Measurements from ENCODE around the gene KBTBD8.

DNA sequence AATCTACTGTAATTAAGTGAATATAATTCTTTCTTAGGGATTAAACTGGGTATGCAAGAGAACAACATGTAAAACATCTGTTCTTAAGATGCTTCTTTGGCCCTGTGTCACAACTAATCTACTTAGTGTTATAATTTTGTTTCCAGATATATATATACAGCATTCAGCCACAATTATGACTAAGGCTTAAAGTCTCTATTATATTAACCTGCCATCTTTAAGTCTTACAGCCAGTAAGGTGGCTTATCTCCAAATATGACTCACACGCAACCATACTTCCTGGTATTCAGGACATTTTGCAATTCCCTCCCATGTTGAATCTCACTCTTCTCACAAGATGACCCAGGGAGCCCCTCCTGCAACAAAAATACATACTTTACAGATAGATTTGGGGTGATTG lies 6.6 kb upstream of the KBTBD8 start:
- TF ChIP-seq, protein P1, sequence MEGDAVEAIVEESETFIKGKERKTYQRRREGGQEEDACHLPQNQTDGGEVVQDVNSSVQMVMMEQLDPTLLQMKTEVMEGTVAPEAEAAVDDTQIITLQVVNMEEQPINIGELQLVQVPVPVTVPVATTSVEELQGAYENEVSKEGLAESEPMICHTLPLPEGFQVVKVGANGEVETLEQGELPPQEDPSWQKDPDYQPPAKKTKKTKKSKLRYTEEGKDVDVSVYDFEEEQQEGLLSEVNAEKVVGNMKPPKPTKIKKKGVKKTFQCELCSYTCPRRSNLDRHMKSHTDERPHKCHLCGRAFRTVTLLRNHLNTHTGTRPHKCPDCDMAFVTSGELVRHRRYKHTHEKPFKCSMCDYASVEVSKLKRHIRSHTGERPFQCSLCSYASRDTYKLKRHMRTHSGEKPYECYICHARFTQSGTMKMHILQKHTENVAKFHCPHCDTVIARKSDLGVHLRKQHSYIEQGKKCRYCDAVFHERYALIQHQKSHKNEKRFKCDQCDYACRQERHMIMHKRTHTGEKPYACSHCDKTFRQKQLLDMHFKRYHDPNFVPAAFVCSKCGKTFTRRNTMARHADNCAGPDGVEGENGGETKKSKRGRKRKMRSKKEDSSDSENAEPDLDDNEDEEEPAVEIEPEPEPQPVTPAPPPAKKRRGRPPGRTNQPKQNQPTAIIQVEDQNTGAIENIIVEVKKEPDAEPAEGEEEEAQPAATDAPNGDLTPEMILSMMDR (IDR thresholded peaks at IDR 0.05), result no peak
- TF ChIP-seq POLR2A (IDR thresholded peaks at IDR 0.05), result no peak

Measured in tibial nerve (tissue), 3 donors.